Astrocyte (in vitro differentiated cells and primary cell): ENCODE results near the gene HYLS1.

Source experiments
- EZH2 ChIP-seq: IDR thresholded peaks from 2 replicates; pipeline ENCODE4 v1.6.1; 2012; ENCODE audit warnings: mild to moderate bottlenecking, low read length, inconsistent platforms; ENCODE audit not compliant: insufficient read depth
- TF ChIP-seq, protein P1 (sequence below): IDR thresholded peaks from 2 replicates; pipeline ENCODE4 v1.5.1; 2011; ENCODE audit warnings: low read depth, mild to moderate bottlenecking, inconsistent platforms, low read length, moderate library complexity; ENCODE audit not compliant: insufficient read depth

DNA sequence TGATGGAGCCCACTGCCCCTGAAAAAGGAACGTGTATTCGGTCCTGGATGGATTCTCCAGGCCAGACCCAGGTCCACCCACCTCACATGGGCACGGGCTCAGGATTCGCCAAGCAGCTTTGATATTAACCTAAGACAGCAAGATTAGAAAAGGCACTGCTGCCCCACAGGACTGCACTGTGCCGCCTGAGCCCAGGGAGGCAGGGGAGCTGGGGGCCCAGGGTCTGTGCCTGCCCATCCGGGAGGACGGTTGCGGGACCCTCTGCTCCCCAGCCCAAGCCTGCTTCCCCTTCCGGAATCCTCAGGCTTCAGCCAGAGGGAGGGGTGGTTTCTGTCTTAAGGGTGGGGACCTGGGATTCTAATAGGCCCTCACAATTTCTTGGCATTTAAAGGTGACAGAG is 44.8 kb downstream of the HYLS1 start:
- TF ChIP-seq, protein P1, sequence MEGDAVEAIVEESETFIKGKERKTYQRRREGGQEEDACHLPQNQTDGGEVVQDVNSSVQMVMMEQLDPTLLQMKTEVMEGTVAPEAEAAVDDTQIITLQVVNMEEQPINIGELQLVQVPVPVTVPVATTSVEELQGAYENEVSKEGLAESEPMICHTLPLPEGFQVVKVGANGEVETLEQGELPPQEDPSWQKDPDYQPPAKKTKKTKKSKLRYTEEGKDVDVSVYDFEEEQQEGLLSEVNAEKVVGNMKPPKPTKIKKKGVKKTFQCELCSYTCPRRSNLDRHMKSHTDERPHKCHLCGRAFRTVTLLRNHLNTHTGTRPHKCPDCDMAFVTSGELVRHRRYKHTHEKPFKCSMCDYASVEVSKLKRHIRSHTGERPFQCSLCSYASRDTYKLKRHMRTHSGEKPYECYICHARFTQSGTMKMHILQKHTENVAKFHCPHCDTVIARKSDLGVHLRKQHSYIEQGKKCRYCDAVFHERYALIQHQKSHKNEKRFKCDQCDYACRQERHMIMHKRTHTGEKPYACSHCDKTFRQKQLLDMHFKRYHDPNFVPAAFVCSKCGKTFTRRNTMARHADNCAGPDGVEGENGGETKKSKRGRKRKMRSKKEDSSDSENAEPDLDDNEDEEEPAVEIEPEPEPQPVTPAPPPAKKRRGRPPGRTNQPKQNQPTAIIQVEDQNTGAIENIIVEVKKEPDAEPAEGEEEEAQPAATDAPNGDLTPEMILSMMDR, result no peak
- no peak for TF ChIP-seq EZH2
